GM21381 (cell line): ENCODE measurements around the gene TMEM132C.

ENCODE experiments used
- ATAC-seq: cut with Tn5 transposase; IDR thresholded peaks from one replicate; pipeline ENCODE4 v1.9.1; 2021; ENCODE audit warnings: mild to moderate bottlenecking, moderate library complexity; ENCODE audit not compliant: unreplicated experiment

TMEM132C gene

GRCh38 chr12:128415036-128415560 lies 148.1 kb downstream of the TMEM132C start:
- ATAC-seq, result no peak

GRCh38 chr12:128418944-128419343 lies 152.0 kb downstream of the TMEM132C start:
- no peak for ATAC-seq

DNA sequence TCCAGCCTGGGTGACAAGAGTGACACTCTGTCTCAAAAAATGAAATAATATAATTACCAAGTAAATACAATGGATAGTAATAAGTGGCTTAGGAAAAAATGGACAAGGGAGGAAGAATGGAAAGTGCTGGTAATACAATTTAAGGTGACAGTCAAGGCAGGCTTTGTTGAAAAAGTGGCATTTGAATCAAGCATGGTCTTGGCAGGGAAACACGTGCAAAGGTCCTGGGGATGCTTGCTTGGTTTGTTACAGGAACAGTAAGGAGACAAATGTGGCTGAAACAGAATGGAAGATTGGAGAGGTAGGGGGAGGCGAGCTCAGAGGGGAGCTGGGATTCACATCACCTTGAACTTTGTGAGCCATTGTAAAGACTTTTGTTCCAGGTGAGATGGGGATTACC lies 153.2 kb downstream of the TMEM132C start:
- no peak for ATAC-seq

GRCh38 chr12:128421375-128421774 lies 154.4 kb downstream of the TMEM132C start:
- no peak for ATAC-seq

- no peak for ATAC-seq
Measured at GRCh38 chr12:128423205-128423604, 156.2 kb downstream of the TMEM132C start.

DNA sequence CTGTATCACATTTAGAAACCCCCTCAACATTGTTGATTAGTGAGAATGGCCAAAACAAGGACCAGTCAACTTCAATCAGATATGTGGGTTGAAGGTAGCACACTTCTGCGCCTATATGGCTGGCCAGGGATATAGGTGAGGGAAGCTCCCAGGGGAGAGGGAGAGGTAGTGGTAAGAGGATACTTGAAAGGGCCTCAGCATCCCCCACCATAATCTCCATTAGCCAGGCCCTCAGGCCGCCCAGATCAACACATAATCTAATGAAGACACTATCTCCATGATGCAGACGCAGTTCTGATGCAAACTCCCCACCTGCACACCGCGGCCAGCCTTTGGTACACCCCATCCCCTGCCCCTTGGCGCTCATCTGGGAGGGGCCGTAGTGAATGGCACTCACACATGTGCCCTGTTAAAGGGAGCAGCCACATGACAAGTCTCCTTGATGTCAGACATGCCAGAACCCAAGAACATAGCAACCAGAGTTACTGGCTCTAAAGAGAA lies 158.0 kb downstream of the TMEM132C start:
- ATAC-seq, result no peak

DNA sequence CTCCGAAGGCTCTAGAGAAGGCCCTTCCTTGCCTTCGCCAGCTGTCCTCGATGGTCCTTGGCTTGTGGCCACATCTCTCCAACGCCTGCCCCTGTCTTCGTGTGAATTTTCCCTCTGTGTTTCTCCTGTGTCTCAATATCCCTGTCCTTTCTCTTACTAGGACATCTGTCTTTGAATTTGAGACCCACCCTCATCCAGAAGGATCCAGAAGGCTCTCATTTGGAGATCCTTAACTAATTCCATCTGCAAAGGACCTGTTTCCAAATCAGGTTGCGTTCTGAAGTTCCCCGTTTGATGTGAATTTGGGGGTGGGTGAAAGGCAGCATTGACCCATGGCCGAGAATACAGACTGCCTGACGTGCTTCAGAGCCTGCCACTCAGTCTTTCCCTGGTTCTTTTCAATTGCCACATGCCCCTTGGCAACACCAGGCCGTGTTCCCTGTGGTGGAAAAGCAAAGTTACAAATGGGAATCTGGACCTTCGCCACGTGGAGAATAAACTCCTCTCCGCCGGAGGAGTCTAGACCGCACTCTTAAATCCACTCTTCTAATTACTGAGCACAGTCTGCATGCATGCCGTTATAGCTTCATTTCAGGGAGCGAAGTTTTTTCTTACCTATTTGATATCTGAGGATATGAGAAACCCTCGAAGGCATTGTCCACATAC lies 158.8 kb downstream of the TMEM132C start:
- no peak for ATAC-seq

GRCh38 chr12:128426511-128426910 lies 159.5 kb downstream of the TMEM132C start:
- no peak for ATAC-seq

- ATAC-seq, result no peak
Measured at GRCh38 chr12:128439796-128440195, 172.8 kb downstream of the TMEM132C start.

GRCh38 chr12:128442096-128442495 lies 175.1 kb downstream of the TMEM132C start:
- ATAC-seq, result no peak

- no peak for ATAC-seq
Measured at GRCh38 chr12:128444598-128444997, 177.6 kb downstream of the TMEM132C start.

DNA sequence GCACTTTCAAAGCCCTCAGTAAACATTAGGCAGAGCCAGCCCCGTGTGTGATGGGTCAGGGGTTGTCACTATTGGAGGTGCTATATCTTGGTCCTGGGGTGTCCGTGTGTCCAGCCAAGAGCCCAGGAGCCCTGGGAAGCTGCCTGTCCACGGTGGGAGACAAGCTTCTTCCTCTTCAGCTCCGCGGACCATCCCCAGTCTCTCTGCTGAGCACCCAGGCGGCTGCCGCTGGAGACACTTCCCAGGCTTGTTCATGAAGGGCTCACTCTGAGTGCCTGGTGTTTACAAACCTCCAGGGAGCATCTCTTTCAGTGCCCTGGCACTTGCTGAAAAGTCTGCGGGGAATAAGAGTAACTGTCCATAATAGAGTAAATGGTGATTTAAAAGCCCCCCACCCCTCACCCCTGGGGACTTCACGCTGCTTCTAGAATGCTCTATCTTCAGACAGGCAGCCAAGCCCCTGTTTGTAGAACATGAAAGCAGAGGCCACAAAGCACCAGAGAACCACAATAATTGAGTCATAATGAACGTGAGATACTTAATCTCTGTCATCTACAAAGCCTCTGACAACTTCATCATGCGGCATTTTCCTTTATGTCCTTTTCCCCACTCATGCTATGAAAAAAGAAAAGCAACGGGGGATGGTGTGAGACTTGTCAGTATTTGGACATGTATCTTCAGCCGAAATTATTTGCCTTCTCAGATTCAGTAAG lies 178.6 kb downstream of the TMEM132C start:
- no peak for ATAC-seq

DNA sequence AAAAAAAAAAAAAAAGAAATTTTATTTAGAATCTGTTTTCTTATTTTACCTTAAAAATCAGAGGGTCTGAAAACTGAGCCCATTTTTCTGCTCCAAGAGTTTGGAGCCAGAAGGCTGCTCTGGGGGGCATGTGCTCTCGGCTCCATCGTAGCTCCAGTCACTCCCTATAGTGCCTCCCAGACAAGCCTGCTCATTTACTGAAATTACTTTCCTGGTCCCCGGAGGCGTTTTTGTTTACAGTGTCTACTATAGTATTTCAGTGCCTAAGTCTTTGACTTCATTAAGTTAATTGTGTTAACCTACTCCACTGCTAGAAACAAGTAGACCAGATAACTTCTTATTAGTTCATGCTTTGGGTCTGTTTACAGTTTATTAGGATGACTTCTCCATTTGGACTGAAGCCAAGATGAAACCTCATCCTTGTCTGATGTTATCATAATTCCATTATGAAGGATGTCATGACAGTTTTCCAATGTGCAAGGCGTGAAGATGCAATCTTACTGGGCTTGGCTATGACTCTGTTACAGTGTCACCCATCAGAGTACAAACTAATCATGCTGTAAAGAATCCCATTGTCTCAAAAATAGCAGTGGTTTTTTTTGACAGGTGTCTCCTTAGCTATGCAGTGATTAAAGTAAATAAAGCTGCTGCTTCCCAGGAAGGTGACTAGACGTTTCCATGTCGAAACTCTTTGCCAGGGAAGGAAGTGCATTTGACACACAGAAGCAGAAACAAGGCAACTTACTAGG lies 182.3 kb downstream of the TMEM132C start:
- no peak for ATAC-seq

GRCh38 chr12:128450810-128451209 lies 183.8 kb downstream of the TMEM132C start:
- no peak for ATAC-seq

- ATAC-seq, result no peak
Measured at GRCh38 chr12:128455851-128456250, 188.9 kb downstream of the TMEM132C start.

- ATAC-seq, result no peak
Measured at GRCh38 chr12:128456922-128457321, 190.0 kb downstream of the TMEM132C start.

GRCh38 chr12:128458301-128458974 lies 191.5 kb downstream of the TMEM132C start:
- no peak for ATAC-seq

DNA sequence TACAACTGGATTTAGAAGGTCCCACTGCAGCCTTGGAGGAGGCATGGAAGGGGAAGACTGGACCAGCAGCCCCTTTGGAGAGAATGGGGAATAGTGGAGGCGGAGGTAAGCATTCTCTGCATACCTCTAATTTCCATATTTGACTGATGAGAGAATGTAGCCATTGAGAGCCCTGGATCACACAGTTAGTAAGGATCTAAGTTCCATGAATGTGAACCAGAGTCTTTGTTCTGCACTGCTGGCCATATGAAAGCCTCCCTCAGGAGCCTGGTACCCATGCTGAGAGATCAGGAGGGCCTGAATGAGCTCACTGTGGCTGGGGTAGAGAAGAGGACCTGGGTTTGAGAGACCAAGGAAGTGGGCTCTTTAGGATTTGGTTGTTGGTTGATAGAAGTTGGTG lies 192.1 kb downstream of the TMEM132C start:
- ATAC-seq, result no peak

DNA sequence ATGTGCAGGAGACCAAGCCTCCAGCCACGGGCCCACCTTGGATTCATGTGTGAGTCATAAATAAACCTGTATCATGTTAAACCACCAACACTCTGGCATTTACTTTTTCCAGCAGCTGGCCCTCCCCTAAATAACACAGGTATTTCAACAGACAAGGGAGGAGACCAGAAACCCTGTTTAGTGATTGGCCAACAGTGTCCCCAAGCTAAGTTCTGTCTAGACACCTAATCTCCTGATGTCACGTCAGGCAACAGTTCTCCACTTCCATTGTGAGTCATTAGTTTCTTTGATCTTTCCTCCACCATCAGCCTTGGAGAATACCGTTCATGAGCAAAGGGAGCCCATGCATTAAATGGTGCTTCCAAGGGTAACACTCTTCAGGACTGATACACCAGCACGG lies 196.9 kb downstream of the TMEM132C start:
- ATAC-seq, result no peak

GRCh38 chr12:128467882-128468281 lies 200.9 kb downstream of the TMEM132C start:
- no peak for ATAC-seq

DNA sequence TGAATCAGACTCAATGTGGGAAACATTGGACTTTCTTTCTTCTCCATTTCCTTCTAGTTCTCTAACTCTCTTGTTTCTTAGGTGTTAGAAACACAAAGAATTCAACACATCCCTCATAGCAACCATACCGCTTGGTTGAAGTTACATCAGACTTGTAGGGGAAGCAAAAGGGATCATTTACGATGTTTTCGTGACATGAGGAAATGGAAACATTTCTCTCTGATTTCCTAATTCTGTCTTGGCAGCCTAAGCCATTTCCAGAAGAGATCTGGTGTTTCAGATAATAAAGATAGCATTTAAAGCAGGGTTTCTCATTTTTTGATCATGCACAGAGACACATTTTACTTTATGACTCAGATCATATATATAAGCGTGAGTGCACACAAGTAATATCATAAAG lies 202.0 kb downstream of the TMEM132C start:
- no peak for ATAC-seq
